ENCODE results near the gene RBFOX1.

The RBFOX1 gene

DNA sequence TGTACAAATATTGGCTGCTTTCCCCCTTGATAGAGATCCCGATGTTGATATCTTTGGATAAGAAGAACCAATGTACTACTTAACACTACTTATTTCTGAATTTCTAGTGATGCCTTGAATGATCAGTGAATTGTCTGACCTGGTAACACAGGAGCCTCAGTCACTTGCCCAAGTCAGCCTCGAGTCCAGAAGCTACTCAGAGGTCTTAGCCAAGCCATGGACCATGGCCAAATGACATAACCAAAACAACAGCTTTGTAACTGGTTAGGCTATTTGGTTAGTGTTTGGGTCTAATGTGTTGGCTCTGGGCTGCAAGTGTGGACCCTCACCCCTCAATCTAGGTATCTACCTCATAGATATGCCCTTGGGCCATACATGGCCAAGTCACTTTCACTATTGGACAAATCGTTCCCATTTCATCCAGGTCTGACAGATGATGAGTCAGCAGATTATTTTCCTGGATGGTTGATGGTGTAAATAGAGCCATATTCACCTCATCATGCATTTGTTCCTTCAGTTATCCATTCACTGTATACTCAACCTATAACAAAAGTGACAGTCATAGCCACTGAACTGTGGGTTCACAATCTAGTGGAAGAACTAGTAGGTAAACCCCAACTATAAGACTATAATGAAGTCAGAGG lies 3.5 kb downstream of the RBFOX1 start:
- TF ChIP-seq CTCF (IDR thresholded peaks at IDR 0.05; ENCODE audit: control extremely low read depth, extremely low read depth, low read depth, missing control alignments) = no peak
- CTCF ChIA-PET = no interaction called here
- no peak for DNase-seq (ENCODE audit: extremely low spot score)
- POLR2A ChIA-PET = no interaction called here

GRCh38 chr16:7336742-7337141 lies 4.1 kb downstream of the RBFOX1 start:
- TF ChIP-seq CTCF (IDR thresholded peaks at IDR 0.05; ENCODE audit: control extremely low read depth, extremely low read depth, low read depth, missing control alignments) = no peak
- ChIA-PET CTCF (no interaction called here), POLR2A (no interaction called here)
- no peak for DNase-seq (ENCODE audit: extremely low spot score)

DNA sequence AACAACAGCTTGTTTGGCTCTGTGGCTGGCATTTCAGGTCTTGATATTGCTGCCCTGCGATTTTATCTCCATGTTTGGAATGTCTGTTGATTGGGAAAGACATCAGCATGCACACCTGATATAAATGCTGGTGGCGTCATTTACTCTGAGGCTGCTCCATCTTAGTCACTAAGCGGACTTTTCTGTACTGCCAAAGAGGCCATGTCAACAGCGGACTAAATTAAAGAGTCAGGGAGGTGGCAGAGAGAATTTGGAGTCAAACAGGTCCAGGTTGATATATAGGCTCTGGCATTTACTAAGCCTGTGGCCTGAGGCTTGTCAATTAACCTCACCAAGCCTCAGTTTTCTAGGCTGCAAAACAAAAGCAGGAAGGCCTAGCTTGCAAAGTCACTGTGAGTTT lies 6.2 kb downstream of the RBFOX1 start:
- ChIA-PET POLR2A (no interaction called here), CTCF (no interaction called here)
- TF ChIP-seq CTCF (IDR thresholded peaks at IDR 0.05; ENCODE audit: control extremely low read depth, extremely low read depth, low read depth, missing control alignments) = no peak
- no peak for DNase-seq (ENCODE audit: extremely low spot score)

DNA sequence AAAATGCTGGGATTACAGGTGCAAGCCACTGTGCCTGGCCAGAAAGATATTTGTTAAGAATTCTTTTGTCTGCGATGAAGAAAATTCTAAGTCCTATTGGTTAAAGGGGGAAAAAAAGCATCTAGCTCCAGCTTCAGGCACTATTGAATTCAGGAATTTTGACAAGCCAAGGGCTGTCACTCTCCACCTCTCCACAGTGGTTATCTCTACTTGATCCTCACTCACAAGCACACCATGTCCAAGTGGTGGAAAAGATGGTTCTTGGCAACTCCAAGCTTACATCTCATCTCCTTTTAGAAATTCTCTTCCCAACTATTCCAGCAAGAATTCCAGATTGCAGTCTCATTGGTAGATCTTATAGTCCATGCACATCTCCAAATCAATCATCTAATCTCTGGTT lies 7.1 kb downstream of the RBFOX1 start:
- POLR2A ChIA-PET = no interaction called here

GRCh38 chr16:7340938-7341337 lies 8.3 kb downstream of the RBFOX1 start:
- no peak for DNase-seq (ENCODE audit: extremely low spot score)
- ChIA-PET POLR2A (no interaction called here), CTCF (no interaction called here)
- TF ChIP-seq CTCF (IDR thresholded peaks at IDR 0.05; ENCODE audit: control extremely low read depth, extremely low read depth, low read depth, missing control alignments) = no peak

More for the DNA sequence above, 7.1 kb downstream of the RBFOX1 start:
- TF ChIP-seq CTCF (IDR thresholded peaks at IDR 0.05; ENCODE audit: control extremely low read depth, extremely low read depth, low read depth, missing control alignments) = no peak
- CTCF ChIA-PET = no interaction called here
- DNase-seq (ENCODE audit: extremely low spot score) = no peak

- no peak for DNase-seq (ENCODE audit: extremely low spot score)
- ChIA-PET POLR2A (no interaction called here), CTCF (no interaction called here)
- TF ChIP-seq CTCF (IDR thresholded peaks at IDR 0.05; ENCODE audit: control extremely low read depth, extremely low read depth, low read depth, missing control alignments) = no peak
Measured at GRCh38 chr16:7342598-7342997, 10.0 kb downstream of the RBFOX1 start.

GRCh38 chr16:7343243-7343642 lies 10.6 kb downstream of the RBFOX1 start:
- ChIA-PET POLR2A (no interaction called here), CTCF (interaction anchor here (0.9 kb wide), 1 partner anchor 9 kb away, joined by 3 read pairs; no protein-coding TSS in a partner anchor)
- TF ChIP-seq CTCF (IDR thresholded peaks at IDR 0.05; ENCODE audit: control extremely low read depth, extremely low read depth, low read depth, missing control alignments) = no peak
- no peak for DNase-seq (ENCODE audit: extremely low spot score)

All from GM10248 (cell line).